Measurements from ENCODE around the gene KXD1.
A peak's percentile ranks its signal among the peaks of the same experiment; 100 is the strongest.
"Not testable (repeated sequence)": the region's sequence is repeated elsewhere in the genome, so short reads cannot be mapped to it uniquely, and the experiment has no call there.

KXD1 gene

GRCh38 chr19:18537431-18537830 lies 20.2 kb upstream of the KXD1 start:
- DNase-seq = no peak

GRCh38 chr19:18538115-18538514 lies 19.6 kb upstream of the KXD1 start:
- DNase-seq = no peak

- DNase-seq = no peak
Observed at GRCh38 chr19:18539372-18539771, 18.3 kb upstream of the KXD1 start.

- not testable (repeated sequence) for DNase-seq
Observed at GRCh38 chr19:18540200-18540599, 17.5 kb upstream of the KXD1 start.

- no peak for DNase-seq
Observed at GRCh38 chr19:18541258-18541991, 16.2 kb upstream of the KXD1 start.

- DNase-seq = no peak
Observed at GRCh38 chr19:18541992-18542940, 15.4 kb upstream of the KXD1 start.

GRCh38 chr19:18542941-18543813 lies 14.5 kb upstream of the KXD1 start, which contains the start of gene FKBP8:
Gene FKBP8, minus strand, starts transcription at chr19:18543573. Its CDS starts 1,603 bp downstream, at chr19:18541970.
- no peak for DNase-seq

- DNase-seq = no peak
Observed at GRCh38 chr19:18543814-18544475, 13.7 kb upstream of the KXD1 start.

GRCh38 chr19:18551631-18552030 lies 6.0 kb upstream of the KXD1 start:
- no peak for DNase-seq

- no peak for DNase-seq
Observed at GRCh38 chr19:18558202-18558555, 509 bp downstream of the KXD1 start.

GRCh38 chr19:18558604-18559003 lies 934 bp downstream of the KXD1 start:
- DNase-seq = no peak

GRCh38 chr19:18559685-18560084 lies 2.0 kb downstream of the KXD1 start:
- DNase-seq = no peak

GRCh38 chr19:18562086-18562485 lies 4.4 kb downstream of the KXD1 start:
- no peak for DNase-seq

GRCh38 chr19:18566953-18567352 lies 9.3 kb downstream of the KXD1 start:
- DNase-seq = no peak

- DNase-seq = no peak
Observed at GRCh38 chr19:18568367-18568766, 10.7 kb downstream of the KXD1 start.

- DNase-seq = peak; percentile 76
Observed at GRCh38 chr19:18571564-18572344, 14.1 kb downstream of the KXD1 start, which contains the start of gene UBA52. Gene UBA52, plus strand, starts transcription at chr19:18571857. Its CDS starts 1,444 bp downstream, at chr19:18573301.

- no peak for DNase-seq
Observed at GRCh38 chr19:18574691-18575291, 17.1 kb downstream of the KXD1 start.

GRCh38 chr19:18576383-18576782 lies 18.7 kb downstream of the KXD1 start:
- DNase-seq = no peak

- DNase-seq = no peak
Observed at GRCh38 chr19:18577365-18577914, 19.8 kb downstream of the KXD1 start.

GRCh38 chr19:18580311-18580710 lies 22.6 kb downstream of the KXD1 start:
- no peak for DNase-seq

GRCh38 chr19:18586306-18586705 lies 28.6 kb downstream of the KXD1 start:
- DNase-seq = no peak

Measured in NCI-H187 treated with DMSO at 0.1 percent for 48 hours (cell line).